Mucosa of stomach (tissue), 1 donor: ENCODE data around the gene TDRD10.

ENCODE experiments used
- H3K27me3 ChIP-seq: one replicate; pipeline ENCODE4 v1.7.0; 2013; ENCODE audit warnings: mild to moderate bottlenecking, low read length; ENCODE audit not compliant: control insufficient read depth, insufficient read depth
- H3K36me3 ChIP-seq: one replicate; pipeline ENCODE4 v1.7.0; 2013; ENCODE audit warnings: low read length; ENCODE audit not compliant: control insufficient read depth, insufficient read depth
- H3K4me1 ChIP-seq: one replicate; pipeline ENCODE4 v1.7.0; 2013; ENCODE audit warnings: mild to moderate bottlenecking, low read length; ENCODE audit not compliant: control insufficient read depth, insufficient read depth
- H3K4me3 ChIP-seq: one replicate; pipeline ENCODE4 v1.7.0; 2013; ENCODE audit warnings: low read length
- H3K9ac ChIP-seq: one replicate; pipeline ENCODE4 v1.7.0; 2013; ENCODE audit warnings: mild to moderate bottlenecking, low read length, moderate library complexity
- H3K9me3 ChIP-seq: one replicate; pipeline ENCODE4 v1.7.0; 2013; ENCODE audit warnings: mild to moderate bottlenecking, low read length, moderate library complexity; ENCODE audit not compliant: control insufficient read depth
- donor health status: Pancreatic carcinoma.

TDRD10 gene

GRCh38 chr1:154568157-154568815 is 66.3 kb downstream of the TDRD10 start:
- Histone ChIP-seq H3K9ac (no peak overlapping the region), H3K4me3 (no peak overlapping the region)

GRCh38 chr1:154571244-154571963 is 69.4 kb downstream of the TDRD10 start:
- H3K9me3 ChIP-seq = no peaks in the 10 kb centered on the region
- H3K36me3 ChIP-seq = no peaks in the 10 kb centered on the region

More at GRCh38 chr1:154568157-154568815, 66.3 kb downstream of the TDRD10 start:
- Histone ChIP-seq H3K27me3 (peaks cover 21% of the 10 kb centered on the region), H3K4me1 (peaks cover 11% of the 10 kb centered on the region), H3K9me3 (no peaks in the 10 kb centered on the region), H3K36me3 (no peaks in the 10 kb centered on the region)

GRCh38 chr1:154571964-154572288 is 69.9 kb downstream of the TDRD10 start:
- Histone ChIP-seq H3K9ac (no peak overlapping the region), H3K36me3 (no peaks in the 10 kb centered on the region), H3K4me1 (peaks cover 11% of the 10 kb centered on the region), H3K4me3 (no peak overlapping the region), H3K9me3 (no peaks in the 10 kb centered on the region), H3K27me3 (peaks cover 17% of the 10 kb centered on the region)

More at GRCh38 chr1:154571244-154571963, 69.4 kb downstream of the TDRD10 start:
- Histone ChIP-seq H3K4me3 (no peak overlapping the region), H3K4me1 (peaks cover 11% of the 10 kb centered on the region), H3K9ac (no peak overlapping the region), H3K27me3 (peaks cover 21% of the 10 kb centered on the region)

- Histone ChIP-seq H3K4me1 (peaks cover 7% of the 10 kb centered on the region), H3K36me3 (no peaks in the 10 kb centered on the region), H3K9me3 (no peaks in the 10 kb centered on the region), H3K4me3 (no peak overlapping the region), H3K9ac (no peak overlapping the region), H3K27me3 (peaks cover 11% of the 10 kb centered on the region)
These were observed 70.6 kb downstream of the TDRD10 start for GRCh38 chr1:154572468-154573167.

GRCh38 chr1:154573168-154573510 is 71.1 kb downstream of the TDRD10 start:
- Histone ChIP-seq H3K27me3 (peaks cover 6% of the 10 kb centered on the region), H3K4me3 (no peak overlapping the region), H3K9ac (no peak overlapping the region), H3K9me3 (no peaks in the 10 kb centered on the region), H3K4me1 (peaks cover 1% of the 10 kb centered on the region), H3K36me3 (no peaks in the 10 kb centered on the region)

- Histone ChIP-seq H3K4me1 (no peaks in the 10 kb centered on the region), H3K27me3 (no peaks in the 10 kb centered on the region), H3K9ac (no peak overlapping the region), H3K36me3 (no peaks in the 10 kb centered on the region), H3K9me3 (no peaks in the 10 kb centered on the region), H3K4me3 (no peak overlapping the region)
These were observed 72.7 kb downstream of the TDRD10 start for GRCh38 chr1:154574716-154575115.

- no peaks in the 10 kb centered on the region for H3K9me3 ChIP-seq
- H3K36me3 ChIP-seq = no peaks in the 10 kb centered on the region
- no peaks in the 10 kb centered on the region for H3K4me1 ChIP-seq
- no peaks in the 10 kb centered on the region for H3K27me3 ChIP-seq
- H3K9ac ChIP-seq = no peak overlapping the region
- no peak overlapping the region for H3K4me3 ChIP-seq
These were observed 73.3 kb downstream of the TDRD10 start for GRCh38 chr1:154575147-154575927.

- Histone ChIP-seq H3K4me1 (no peaks in the 10 kb centered on the region), H3K36me3 (no peaks in the 10 kb centered on the region), H3K4me3 (no peak overlapping the region)
These were observed 74.0 kb downstream of the TDRD10 start for GRCh38 chr1:154575951-154576566.

GRCh38 chr1:154577346-154578057 is 75.5 kb downstream of the TDRD10 start:
- Histone ChIP-seq H3K27me3 (no peaks in the 10 kb centered on the region), H3K4me3 (no peak overlapping the region), H3K9me3 (no peaks in the 10 kb centered on the region), H3K9ac (no peak overlapping the region), H3K36me3 (no peaks in the 10 kb centered on the region), H3K4me1 (no peaks in the 10 kb centered on the region)

More at GRCh38 chr1:154575951-154576566, 74.0 kb downstream of the TDRD10 start:
- no peak overlapping the region for H3K9ac ChIP-seq
- no peaks in the 10 kb centered on the region for H3K9me3 ChIP-seq
- H3K27me3 ChIP-seq = no peaks in the 10 kb centered on the region

GRCh38 chr1:154578058-154578418 is 76.0 kb downstream of the TDRD10 start:
- Histone ChIP-seq H3K4me1 (no peaks in the 10 kb centered on the region), H3K9me3 (no peaks in the 10 kb centered on the region), H3K36me3 (peaks cover 5% of the 10 kb centered on the region)

GRCh38 chr1:154579374-154579773 is 77.4 kb downstream of the TDRD10 start:
- Histone ChIP-seq H3K4me3 (no peak overlapping the region), H3K4me1 (no peaks in the 10 kb centered on the region), H3K9me3 (no peaks in the 10 kb centered on the region), H3K27me3 (no peaks in the 10 kb centered on the region), H3K36me3 (peaks cover 16% of the 10 kb centered on the region), H3K9ac (no peak overlapping the region)

More at GRCh38 chr1:154578058-154578418, 76.0 kb downstream of the TDRD10 start:
- no peak overlapping the region for H3K4me3 ChIP-seq
- H3K9ac ChIP-seq = no peak overlapping the region
- H3K27me3 ChIP-seq = no peaks in the 10 kb centered on the region
